Measurements from ENCODE around the gene CPNE5. TPM values are rescaled to one million over a fixed set of nuclear protein-coding genes. Genes with fewer than 3 reads are reported as not detected.

The CPNE5 gene
- total RNA-seq, 1 experiment from 2014 or later: 0.37 TPM

DNA sequence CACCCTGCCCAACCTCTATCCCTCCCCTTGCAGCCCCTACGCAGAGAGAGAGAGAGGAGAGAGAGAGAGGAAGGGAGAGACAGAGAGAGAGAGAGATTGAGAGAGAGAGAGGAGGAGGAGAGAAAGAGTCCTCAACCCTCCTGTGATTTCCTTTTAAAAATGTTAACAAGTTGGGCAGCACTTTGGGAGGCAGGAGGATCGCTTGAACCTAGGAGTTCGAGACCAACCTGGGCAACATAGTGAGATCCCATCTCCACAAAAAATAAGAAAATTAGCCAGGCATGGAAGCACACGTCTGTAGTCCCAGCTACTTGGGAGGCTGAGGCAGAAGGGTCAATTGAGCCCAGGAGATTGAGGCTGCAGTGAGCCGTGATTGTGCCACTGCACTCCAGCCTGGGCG, 30.1 kb downstream of the CPNE5 start:
- H3K4me1 ChIP-seq (replicated peaks; ENCODE audit: insufficient read depth): no peaks in the 10 kb centered on the region
- no peaks in the 10 kb centered on the region for H3K27me3 ChIP-seq (ENCODE audit: insufficient read depth, low read depth)
- H3K9me2 ChIP-seq (ENCODE audit: insufficient read depth): no peaks in the 10 kb centered on the region
- CTCF ChIA-PET: no interaction called here
- H3K79me2 ChIP-seq (ENCODE audit: low read depth): no peaks in the 10 kb centered on the region
- no peak overlapping the region for H3K4me2 ChIP-seq
- H4K20me1 ChIP-seq (ENCODE audit: insufficient read depth): no peaks in the 10 kb centered on the region
- no peaks in the 10 kb centered on the region for H3F3A ChIP-seq (ENCODE audit: insufficient read depth, low read depth)
- TF ChIP-seq, protein P1, sequence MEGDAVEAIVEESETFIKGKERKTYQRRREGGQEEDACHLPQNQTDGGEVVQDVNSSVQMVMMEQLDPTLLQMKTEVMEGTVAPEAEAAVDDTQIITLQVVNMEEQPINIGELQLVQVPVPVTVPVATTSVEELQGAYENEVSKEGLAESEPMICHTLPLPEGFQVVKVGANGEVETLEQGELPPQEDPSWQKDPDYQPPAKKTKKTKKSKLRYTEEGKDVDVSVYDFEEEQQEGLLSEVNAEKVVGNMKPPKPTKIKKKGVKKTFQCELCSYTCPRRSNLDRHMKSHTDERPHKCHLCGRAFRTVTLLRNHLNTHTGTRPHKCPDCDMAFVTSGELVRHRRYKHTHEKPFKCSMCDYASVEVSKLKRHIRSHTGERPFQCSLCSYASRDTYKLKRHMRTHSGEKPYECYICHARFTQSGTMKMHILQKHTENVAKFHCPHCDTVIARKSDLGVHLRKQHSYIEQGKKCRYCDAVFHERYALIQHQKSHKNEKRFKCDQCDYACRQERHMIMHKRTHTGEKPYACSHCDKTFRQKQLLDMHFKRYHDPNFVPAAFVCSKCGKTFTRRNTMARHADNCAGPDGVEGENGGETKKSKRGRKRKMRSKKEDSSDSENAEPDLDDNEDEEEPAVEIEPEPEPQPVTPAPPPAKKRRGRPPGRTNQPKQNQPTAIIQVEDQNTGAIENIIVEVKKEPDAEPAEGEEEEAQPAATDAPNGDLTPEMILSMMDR (conservative IDR thresholded peaks at IDR 0.05): no peak
- TF ChIP-seq EZH2 (IDR thresholded peaks at IDR 0.05; ENCODE audit: low read depth): no peak
- intact Hi-C loops (cut with micrococcal nuclease; ENCODE audit: unreplicated experiment): no loop called here
- BruUV-seq (replicated peaks): no TSS peak
- no peaks in the 10 kb centered on the region for H3K36me3 ChIP-seq (ENCODE audit: low read depth)
- no peak overlapping the region for H3K4me3 ChIP-seq
- no peak overlapping the region for H2AFZ ChIP-seq
- POLR2A ChIA-PET (ENCODE audit: unreplicated experiment): no interaction called here
- DNase-seq: no peak
- H3K27ac ChIP-seq: no peak overlapping the region
- H3K9me3 ChIP-seq (ENCODE audit: insufficient read depth, low read depth): no peaks in the 10 kb centered on the region

DNA sequence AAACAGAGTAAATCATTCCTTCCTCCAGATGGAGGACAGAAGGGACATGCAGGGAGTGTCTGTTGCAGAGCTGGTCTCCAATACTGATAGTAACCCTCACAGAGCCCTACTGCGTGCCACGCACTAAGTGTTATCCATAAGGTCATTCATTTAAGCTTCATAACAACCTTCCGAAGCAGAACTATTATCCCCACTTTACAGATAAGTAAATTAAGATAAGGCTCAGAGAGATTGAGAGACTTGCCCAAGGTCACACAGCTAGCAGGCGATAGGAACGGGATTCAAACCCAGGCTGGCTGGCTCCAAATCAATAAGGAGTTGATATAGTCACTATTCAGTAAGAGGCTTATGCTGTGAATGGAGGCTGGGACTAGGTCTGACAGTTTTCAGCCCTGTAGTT, 30.6 kb downstream of the CPNE5 start:
- Histone ChIP-seq H3K27me3 (ENCODE audit: insufficient read depth, low read depth) (no peaks in the 10 kb centered on the region), H3K36me3 (ENCODE audit: low read depth) (no peaks in the 10 kb centered on the region), H3K4me1 (replicated peaks; ENCODE audit: insufficient read depth) (no peaks in the 10 kb centered on the region), H2AFZ (no peak overlapping the region), H3K4me3 (no peak overlapping the region), H3K27ac (no peak overlapping the region), H3K79me2 (ENCODE audit: low read depth) (no peaks in the 10 kb centered on the region), H3K9me2 (ENCODE audit: insufficient read depth) (no peaks in the 10 kb centered on the region), H4K20me1 (ENCODE audit: insufficient read depth) (no peaks in the 10 kb centered on the region), H3K4me2 (no peak overlapping the region), H3K9me3 (ENCODE audit: insufficient read depth, low read depth) (no peaks in the 10 kb centered on the region), H3F3A (ENCODE audit: insufficient read depth, low read depth) (no peaks in the 10 kb centered on the region)
- intact Hi-C loops (cut with micrococcal nuclease; ENCODE audit: unreplicated experiment): no loop called here
- ChIA-PET CTCF (no interaction called here), POLR2A (ENCODE audit: unreplicated experiment) (no interaction called here)
- TF ChIP-seq, protein P1 (conservative IDR thresholded peaks at IDR 0.05): no peak
- TF ChIP-seq EZH2 (IDR thresholded peaks at IDR 0.05; ENCODE audit: low read depth): no peak
- no peak for DNase-seq
- BruUV-seq (replicated peaks): no TSS peak

DNA sequence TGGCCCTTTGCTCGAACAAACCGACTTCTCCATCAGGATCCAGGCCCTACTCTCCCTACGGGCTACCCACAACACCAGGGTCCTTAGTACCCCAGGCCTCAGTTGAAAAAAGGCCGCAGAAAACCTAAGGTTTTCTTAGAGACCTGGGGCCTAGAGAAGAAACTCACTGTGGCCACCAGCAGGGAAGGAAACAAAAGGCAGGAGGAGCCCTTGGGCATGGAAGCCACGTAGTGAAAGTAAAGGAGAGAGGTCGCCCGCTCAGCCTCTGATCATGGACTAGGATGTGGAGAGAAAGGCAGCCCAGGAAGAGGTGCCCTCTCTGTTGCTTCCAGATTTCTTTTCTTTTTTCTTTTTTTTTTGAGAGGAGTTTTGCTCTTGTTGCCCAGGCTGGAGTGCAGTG, 31.5 kb downstream of the CPNE5 start:
- no peaks in the 10 kb centered on the region for H4K20me1 ChIP-seq (ENCODE audit: insufficient read depth)
- H3K36me3 ChIP-seq (ENCODE audit: low read depth): no peaks in the 10 kb centered on the region
- H3K27ac ChIP-seq: no peak overlapping the region
- no peaks in the 10 kb centered on the region for H3K79me2 ChIP-seq (ENCODE audit: low read depth)
- H3K4me2 ChIP-seq: no peak overlapping the region
- no peak for DNase-seq
- H3K9me2 ChIP-seq (ENCODE audit: insufficient read depth): no peaks in the 10 kb centered on the region
- no peak overlapping the region for H3K4me3 ChIP-seq
- no peak overlapping the region for H2AFZ ChIP-seq
- CTCF ChIA-PET: no interaction called here
- no peaks in the 10 kb centered on the region for H3K9me3 ChIP-seq (ENCODE audit: insufficient read depth, low read depth)
- intact Hi-C loops (cut with micrococcal nuclease; ENCODE audit: unreplicated experiment): no loop called here
- H3K4me1 ChIP-seq (replicated peaks; ENCODE audit: insufficient read depth): no peaks in the 10 kb centered on the region
- POLR2A ChIA-PET (ENCODE audit: unreplicated experiment): no interaction called here
- no TSS peak for BruUV-seq (replicated peaks)
- H3K27me3 ChIP-seq (ENCODE audit: insufficient read depth, low read depth): no peaks in the 10 kb centered on the region
- no peaks in the 10 kb centered on the region for H3F3A ChIP-seq (ENCODE audit: insufficient read depth, low read depth)
- TF ChIP-seq, protein P1 (conservative IDR thresholded peaks at IDR 0.05): no peak
- no peak for TF ChIP-seq EZH2 (IDR thresholded peaks at IDR 0.05; ENCODE audit: low read depth)

Data from PC-9 (cell line).